Activated CD4-positive, CD25-positive, alpha-beta regulatory T cell treated with anti-CD3 and anti-CD28 coated beads, Interleukin-2, amount 50 U/mL, for 72 hours (primary cell): ENCODE data around the gene USP44.
"Not testable (repeated sequence)": the region's sequence is repeated elsewhere in the genome, so short reads cannot be mapped to it uniquely, and the experiment has no call there.

Source experiments
- DNase-seq: peaks from one replicate; pipeline ENCODE4 v3.0.0; 2021

Gene USP44

DNA sequence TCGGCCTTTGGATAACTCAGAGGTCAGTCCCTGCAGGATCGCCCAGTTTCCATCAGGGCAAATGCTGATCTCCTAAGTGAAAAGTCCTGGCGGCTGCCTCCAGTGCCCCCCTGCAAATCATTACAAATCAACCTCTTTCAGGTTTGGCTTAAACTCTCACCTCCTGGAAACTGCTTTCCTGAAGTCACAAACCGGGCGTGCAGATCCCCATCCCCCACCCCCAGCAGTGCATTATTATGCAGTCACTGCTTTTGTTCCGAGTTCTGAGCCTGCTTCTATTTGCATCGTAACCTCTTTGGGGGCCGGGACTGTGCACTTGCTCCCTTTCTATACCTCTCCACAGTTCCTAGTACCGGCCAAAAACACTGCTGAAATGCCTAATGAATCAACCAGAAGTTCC is at the start of gene USP44:
TSS of gene USP44 (minus strand) at position 172 of the 400 bp plus-strand sequence. CDS start 17,220 bp downstream, outside the sequence.
- no peak for DNase-seq

- no peak for DNase-seq
Observed at GRCh38 chr12:95600567-95600966, 49.3 kb upstream of the USP44 start.

DNA sequence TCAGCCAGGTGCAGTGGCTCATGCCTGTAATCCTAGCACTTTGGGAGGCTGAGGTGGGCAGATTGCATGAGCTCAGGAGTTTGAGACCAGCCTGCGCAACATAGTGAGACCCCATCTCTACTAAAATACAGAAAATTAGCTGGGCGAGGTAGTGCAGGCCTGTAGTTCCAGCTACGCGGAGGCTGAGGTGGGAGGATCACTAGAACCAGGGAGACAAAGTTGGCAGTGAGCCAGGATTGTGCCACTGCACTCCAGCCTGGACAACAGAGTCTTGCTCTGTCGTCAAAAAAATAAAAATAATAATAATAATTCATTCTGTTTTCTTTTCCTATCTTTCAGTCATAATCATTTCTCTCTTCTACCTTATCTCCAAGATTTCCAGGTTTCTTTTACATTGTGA is 48.6 kb upstream of the USP44 start:
- no peak for DNase-seq

DNA sequence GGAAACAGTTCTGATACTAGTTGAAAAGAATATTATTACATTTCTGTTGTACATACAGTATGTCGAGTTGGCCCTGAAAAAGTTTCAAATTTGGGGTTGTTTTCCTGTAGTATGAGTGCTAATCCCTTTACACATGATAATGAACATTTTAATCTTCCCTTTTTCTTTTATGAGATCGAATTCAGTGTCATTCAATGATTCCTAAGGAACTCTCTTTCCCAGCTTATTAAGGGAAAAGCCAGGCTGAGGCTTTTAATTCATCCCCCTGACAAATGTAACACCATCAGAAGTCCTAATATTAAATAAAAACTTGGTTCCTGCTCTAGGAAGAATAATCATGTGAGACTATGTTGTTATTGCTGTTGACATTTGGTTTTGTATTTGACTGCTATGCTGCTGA is 42.9 kb upstream of the USP44 start:
- no peak for DNase-seq

- no peak for DNase-seq
Observed at GRCh38 chr12:95593266-95593871, 42.1 kb upstream of the USP44 start.

DNA sequence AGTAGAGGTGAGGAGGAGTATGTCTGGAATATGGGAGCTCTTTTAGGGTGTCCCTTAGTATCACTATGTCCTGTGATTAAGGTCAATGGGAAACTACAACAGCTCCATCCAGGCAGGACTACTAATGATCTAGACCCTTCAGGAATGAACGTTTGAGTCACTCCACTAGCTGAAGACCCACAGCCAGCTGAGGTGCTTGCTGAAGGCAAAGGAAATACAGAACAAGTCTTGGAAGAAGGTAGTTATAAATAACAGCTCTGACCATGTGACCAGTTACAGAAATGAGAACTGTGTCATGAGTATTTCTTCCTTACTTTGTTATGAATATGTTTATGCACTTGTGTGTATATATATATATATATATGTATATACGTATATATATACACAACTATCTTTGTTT is 40.5 kb upstream of the USP44 start:
- DNase-seq: no peak

DNA sequence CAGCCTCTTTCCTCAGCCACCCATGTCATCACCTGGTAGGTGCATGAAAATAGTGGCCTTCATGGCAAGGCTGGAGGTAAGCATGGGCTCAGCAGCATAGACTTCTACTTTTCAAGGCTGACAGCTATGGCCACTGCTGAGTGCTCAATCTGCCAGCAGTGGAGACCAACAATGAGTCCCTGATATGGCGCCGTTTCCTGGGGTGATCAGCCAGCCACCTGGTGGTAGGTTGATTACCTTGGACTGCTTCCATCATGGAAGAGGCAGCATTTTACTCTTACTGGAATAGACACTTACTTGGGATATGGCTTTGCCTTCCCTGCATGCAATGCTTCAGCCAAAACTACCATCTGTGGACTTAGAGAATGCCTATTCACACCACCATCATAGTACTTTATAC is 39.5 kb upstream of the USP44 start:
- no peak for DNase-seq

GRCh38 chr12:95583933-95584332 is 32.7 kb upstream of the USP44 start:
- DNase-seq: no peak

DNA sequence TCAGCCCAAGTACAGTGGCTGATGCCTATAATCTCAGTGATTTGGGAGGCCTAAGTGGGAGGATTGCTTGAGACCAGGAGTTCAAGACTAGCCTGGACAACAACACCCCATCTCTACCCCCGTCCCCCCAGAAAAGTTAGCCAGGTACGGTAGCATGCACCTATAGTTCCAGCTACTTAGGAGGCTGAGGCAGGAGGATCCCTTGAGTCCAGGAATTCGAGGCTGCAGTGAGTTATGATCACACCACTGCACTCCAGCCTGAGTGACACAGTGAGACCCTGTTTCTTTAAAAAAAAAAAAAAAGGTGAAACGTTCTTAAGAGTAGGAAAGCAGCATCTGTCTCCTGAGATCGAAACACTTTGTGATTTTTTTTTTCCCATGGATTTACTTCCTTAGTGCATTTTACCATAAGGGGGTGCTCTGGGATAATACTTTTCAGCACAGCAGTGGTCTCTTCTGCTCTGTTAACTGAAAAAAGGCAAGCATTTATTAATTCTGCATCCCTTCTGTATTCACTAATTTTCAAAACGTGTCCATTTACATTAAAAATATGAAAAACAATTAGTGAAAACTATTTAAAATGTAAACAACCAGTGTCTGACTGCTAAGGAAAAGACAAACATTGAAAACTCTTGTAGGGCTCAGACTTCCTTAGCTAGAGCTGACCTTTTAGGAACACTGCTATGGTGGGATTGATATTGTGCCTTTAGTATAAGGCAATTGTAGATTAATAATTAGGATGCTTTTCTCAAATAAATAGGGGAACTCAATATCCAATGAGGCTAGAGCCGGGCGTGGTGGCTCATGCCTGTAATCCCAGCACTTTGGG is 31.2 kb upstream of the USP44 start:
- no peak for DNase-seq

- DNase-seq: no peak
Observed at GRCh38 chr12:95577820-95578219, 26.5 kb upstream of the USP44 start.

GRCh38 chr12:95574799-95575452 is 23.6 kb upstream of the USP44 start:
- no peak for DNase-seq

DNA sequence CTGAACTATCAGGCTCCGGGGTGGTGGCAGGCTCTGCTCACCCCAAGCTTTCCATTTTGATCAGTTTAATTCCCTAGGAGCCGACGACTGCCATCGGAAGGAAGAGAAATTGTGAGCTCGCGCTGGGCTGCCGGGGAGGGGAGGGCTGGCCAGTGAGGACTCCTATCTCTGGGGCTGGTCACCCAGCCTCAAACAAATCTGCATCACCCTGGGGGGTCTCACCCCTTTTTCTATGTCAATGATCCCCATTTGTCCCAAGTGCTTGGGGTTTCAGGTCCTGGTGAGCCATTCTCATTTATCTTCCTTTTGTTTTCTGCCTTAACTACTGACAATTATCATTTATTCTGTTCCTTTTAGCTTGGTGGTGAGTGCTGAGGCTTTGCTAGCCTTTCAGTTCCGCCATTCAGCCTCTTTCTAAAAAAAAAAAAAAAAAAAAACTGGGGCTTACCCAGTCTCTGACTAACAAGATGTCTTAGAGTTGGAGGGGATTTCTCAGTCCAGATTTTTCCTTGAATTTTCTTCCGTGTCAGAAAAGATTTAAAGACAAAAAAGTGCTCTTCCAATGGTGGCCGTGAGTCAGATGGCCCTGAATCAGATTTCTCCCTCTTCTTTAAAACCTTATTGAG is 22.8 kb upstream of the USP44 start:
- DNase-seq: no peak

DNA sequence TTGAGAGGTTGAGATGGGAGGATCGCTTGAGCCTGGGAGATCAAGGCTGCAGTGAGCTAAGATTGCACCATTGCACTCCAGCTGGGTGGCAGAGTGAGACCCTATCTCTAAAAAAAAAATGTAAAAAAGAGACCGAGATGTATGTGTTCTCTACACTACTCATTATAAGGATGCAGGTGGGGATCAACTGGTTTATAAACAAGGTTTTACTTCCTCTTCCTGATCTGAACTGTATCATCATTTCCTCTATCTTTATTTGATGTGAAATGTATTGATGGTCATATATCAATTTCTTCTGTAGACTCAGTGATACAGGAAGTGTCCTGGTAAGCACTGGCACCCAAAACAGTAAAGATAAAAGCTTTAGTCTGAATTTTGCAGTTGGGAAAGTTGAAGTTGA is 20.1 kb upstream of the USP44 start:
- DNase-seq: no peak

DNA sequence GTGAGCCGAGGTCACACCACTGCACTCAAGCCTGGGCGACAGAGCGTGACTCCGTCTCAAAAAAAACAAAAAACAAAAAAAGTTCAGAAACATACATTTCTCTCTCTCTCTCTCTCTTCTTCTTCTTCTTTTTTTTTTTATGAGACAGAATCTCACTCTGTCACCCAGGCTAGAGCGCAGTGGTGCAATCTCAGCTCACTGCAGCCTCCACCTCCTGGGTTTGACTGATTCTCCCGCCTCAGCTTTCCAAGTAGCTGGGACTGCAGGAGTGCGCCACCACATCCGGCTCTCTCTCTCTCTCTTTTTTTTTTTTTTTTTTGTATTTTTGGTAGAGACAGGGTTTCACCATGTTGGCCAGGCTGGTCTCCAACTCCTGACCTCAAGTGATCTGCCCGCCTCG is 16.8 kb upstream of the USP44 start:
- not testable (repeated sequence) for DNase-seq

- no peak for DNase-seq
Observed at GRCh38 chr12:95557625-95558024, 6.3 kb upstream of the USP44 start.

- no peak for DNase-seq
Observed at GRCh38 chr12:95554532-95555071, 3.3 kb upstream of the USP44 start.

DNA sequence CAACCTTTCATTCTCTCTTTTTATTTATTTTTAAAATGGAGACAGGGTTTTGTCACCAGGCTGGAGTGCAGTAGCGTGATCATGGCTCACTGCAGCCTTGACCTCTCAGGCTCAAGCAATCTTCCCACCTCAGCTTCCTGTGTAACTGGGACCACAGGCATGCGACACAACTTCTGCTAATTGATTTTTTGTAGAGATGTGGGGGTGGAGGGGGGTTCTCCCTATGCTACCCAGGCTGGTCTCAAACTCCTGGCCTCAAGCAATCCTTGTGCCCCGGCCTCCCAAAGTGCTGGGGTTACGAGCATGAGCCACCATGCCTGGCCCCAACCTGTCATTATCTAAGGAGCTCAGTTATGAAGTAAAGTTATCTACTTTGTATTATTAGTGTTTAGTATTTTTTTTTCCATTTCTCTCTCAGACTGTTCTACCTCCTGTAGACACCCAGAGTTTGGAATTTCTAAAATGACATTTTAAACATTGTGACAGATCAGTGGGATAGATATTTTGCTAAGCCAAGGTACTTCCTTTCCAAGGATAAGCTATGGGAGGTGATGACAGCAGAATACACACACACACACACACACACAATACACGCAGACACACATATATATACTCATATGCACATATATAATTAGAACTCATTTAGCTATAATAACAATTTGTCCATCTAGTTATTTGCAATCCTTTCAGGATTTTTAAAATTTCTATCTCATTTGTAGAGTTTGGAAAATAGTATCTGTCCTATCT is 2.1 kb upstream of the USP44 start:
- DNase-seq: no peak

DNA sequence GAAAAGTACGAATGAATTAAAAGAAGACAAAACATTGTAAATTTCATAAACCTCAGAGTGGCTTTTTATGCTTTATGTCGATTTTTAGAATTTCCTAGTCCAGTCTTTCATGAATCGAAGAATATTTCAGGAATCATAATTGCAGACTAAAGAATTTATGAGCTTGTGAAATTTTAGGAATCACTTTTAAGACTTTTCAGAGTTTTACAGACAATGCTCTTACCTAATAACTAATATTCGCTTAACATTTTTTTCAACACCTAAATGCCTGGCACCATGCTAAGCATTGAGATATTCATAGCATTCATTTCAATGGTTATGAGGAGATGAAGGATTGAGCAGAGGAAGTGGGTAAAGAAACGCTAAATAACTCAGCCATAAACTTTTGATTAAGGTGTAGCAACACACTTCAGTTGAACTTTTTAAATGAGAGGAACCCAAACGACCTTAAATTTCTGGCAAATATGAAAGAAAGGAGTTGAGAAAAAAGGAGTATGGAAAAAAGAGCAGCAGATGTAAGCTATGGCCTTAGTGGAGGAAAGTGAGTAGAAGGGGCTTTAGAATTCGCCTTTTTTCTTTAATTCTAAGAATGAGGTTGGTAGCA is 739 bp upstream of the USP44 start:
- DNase-seq: no peak

GRCh38 chr12:95549392-95550084 is 1.7 kb downstream of the USP44 start:
- DNase-seq: no peak

GRCh38 chr12:95548539-95549391 is 2.5 kb downstream of the USP44 start:
- peak; percentile 57 for DNase-seq
